Measurements from ENCODE around the gene SELENOK. TPM values are rescaled to one million over a fixed set of nuclear protein-coding genes. Genes with fewer than 3 reads are reported as not detected.
"Not testable (repeated sequence)": the region's sequence is repeated elsewhere in the genome, so short reads cannot be mapped to it uniquely, and the experiment has no call there.

SELENOK gene
- polyA plus RNA-seq (ENCODE audit: insufficient read length in 10 of 10): 10 to 100 TPM; 37.3 to 54.0 (median 45.1) TPM
- long read RNA-seq, donor 1, transcript SELENOK-204 (5 exons, 1,633 nt): major isoform, 39 of 62 reads
- long read RNA-seq, donor 1, partial matches to known transcripts: 22 of 62 reads
- long read RNA-seq, donor 1, other reads (novel, unspliced or antisense): 0 of 62 reads
- long read RNA-seq, donor 2, transcript SELENOK-204 (5 exons, 1,633 nt): major isoform, 23 of 30 reads
- long read RNA-seq, donor 2, partial matches to known transcripts: 5 of 30 reads
- long read RNA-seq, donor 2, other reads (novel, unspliced or antisense): 0 of 30 reads
- long read RNA-seq, donor 3: 0 reads
- long read RNA-seq, donor 4, transcript SELENOK-204 (5 exons, 1,633 nt): major isoform, 24 of 25 reads
- long read RNA-seq, donor 4, partial matches to known transcripts: 0 of 25 reads
- long read RNA-seq, donor 4, other reads (novel, unspliced or antisense): 0 of 25 reads
- long read RNA-seq, donor 5, transcript SELENOK-204 (5 exons, 1,633 nt): major isoform, 34 of 56 reads
- long read RNA-seq, donor 5, partial matches to known transcripts: 17 of 56 reads
- long read RNA-seq, donor 5, other reads (novel, unspliced or antisense): 0 of 56 reads
- long read RNA-seq, donor 6, transcript SELENOK-204 (5 exons, 1,633 nt): major isoform, 34 of 48 reads
- long read RNA-seq, donor 6, partial matches to known transcripts: 11 of 48 reads
- long read RNA-seq, donor 6, other reads (novel, unspliced or antisense): 0 of 48 reads
- long read RNA-seq, donor 7, transcript SELENOK-204 (5 exons, 1,633 nt): major isoform, 32 of 35 reads
- long read RNA-seq, donor 7, partial matches to known transcripts: 0 of 35 reads
- long read RNA-seq, donor 7, other reads (novel, unspliced or antisense): 0 of 35 reads
- long read RNA-seq, donor 8, transcript SELENOK-204 (5 exons, 1,633 nt): major isoform, 18 of 18 reads
- long read RNA-seq, donor 8, partial matches to known transcripts: 0 of 18 reads
- long read RNA-seq, donor 8, other reads (novel, unspliced or antisense): 0 of 18 reads
- long read RNA-seq, donor 9, partial matches to known transcripts: 0 of 5 reads
- long read RNA-seq, donor 9, other reads (novel, unspliced or antisense): 0 of 5 reads

DNA sequence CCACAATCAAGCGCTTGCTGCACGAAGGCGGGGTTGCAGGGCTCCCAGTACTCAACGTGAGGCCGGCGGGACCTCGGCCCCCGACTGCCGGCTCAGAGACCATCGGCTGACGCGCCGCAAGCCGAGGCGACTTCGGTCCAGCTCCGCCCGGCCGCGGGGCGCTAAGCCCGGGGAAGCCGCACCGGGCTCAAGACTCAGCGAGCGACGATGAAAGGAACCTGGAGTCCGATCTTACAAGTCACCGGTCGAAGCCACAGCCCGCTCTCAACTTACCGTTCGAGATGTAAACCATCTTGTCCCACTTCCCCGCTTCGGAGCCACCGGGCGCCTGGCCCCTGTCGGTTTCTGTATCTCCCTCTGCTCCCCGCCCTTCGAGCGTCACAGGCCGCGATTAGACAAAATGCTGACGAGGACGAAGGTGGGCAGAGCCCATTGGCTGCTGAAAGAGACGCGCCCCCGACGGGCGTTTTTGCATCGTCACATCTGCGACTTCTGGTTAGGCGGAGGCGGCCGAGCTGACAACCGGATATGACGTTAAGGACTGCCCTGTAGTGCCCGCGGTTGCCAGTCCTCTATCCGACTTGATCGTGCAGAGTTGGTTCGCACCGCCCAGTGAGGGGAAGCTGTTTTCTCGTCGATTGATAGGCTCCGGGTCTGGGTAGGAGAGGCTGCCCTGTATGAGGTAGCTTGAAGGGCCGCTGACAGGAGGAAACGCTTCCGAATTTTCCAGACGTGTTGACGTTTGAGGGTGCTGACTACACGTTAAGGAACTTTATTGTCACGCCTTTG, at the start of gene SELENOK:
Gene SELENOK, minus strand, starts transcription at position 363 of the 789 bp plus-strand sequence.
- DNase-seq: peak; percentile 99

DNA sequence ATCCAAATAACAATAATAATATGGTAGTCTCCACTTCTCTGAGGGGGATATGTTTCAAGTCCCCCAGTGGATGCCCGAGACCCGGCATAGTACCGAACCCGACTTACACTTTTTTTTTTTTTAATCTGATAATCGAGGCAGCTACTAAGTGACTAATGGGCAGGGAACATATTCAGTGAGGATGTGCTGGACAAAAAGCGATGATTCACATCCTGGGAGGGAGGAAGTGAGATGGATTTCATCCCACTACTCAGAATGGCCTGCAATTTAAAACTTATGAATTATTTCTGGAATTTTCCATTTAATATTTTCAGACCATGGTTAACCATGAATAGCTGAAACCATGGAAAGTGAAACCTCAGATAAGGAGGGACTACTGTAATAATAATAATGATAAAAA, 49.5 kb upstream of the SELENOK start:
- DNase-seq: no peak

DNA sequence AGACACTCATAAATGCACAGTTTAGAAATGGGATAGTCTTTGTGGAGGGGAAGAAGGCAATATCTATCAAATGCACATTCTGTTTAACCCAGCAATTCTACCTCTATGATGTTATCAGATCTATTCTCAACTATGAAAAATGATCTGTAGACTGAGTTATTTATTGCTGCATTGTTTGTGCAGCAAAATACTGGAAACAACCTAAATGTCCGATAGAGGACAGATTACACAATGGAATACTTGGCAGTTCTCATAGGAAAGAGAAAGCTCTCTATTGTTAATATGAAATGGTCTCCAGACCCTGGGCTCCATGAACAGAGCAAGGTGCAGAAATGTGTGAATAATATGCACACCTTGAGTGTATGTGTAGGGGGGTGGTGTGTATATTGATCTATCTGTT, 49.0 kb upstream of the SELENOK start:
- DNase-seq: no peak

DNA sequence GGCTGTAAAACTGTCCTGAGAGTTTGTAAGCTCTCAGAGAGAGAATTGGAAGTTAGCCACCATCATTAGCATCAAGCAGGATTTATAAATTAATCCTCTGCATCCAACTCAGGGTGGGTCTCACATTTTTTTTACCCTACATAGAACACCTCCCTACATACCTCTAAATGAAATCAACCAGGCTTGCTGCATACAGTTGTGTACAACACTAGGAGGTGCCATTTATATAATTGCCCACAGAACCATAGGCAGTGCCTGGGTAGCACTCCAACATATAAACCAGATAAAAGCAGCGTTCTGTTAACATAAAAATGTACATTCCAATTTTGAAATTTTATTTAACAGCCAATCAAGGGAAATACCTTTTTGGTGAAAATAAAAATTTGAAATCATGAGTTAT, 48.2 kb upstream of the SELENOK start:
- no peak for DNase-seq

DNA sequence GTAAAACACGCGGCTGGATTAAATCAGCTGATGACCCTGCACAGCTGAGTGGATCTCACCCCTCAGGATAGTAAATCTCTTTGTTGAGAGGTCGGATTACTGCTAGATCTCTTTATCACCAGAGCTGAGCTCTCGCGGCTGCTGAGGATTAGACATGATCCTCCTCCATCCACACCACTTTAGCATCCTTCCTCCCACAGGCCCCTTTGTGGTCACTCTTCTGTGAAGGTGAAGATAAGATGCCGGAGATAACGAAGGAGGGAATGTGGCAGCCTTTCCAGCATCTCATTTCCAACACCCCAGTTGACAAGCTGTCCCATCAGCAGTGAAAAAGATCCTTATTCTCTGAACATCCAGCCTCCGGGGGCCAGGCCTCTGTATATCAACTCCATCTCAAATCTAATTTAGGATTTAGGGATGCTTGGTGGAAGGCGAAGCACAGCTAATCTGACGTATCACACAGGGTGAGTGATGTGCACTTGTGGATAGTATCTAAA, 47.5 kb upstream of the SELENOK start:
- no peak for DNase-seq

DNA sequence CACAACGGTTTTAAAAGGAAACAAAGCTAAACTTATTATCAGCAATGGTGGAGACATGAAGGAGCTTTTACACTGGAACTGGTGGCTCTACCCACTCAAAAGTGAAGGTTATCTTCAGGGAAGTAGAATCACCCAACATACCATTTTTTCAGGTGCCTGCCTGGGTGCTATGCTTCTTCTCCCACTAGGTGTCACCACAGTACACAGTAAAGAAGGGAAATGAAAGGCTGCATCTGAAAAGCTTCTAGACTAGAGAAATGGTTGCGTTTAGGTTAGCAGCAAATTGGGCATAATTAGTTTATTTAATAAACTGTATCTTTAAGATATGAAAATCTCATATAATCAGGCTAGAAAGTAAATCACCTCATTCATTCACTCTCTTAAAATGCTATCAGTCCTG, 47.0 kb upstream of the SELENOK start:
- peak; percentile 36 to 62 (median 39) for DNase-seq

GRCh38 chr3:53936347-53936746, 44.7 kb upstream of the SELENOK start:
- no peak for DNase-seq

DNA sequence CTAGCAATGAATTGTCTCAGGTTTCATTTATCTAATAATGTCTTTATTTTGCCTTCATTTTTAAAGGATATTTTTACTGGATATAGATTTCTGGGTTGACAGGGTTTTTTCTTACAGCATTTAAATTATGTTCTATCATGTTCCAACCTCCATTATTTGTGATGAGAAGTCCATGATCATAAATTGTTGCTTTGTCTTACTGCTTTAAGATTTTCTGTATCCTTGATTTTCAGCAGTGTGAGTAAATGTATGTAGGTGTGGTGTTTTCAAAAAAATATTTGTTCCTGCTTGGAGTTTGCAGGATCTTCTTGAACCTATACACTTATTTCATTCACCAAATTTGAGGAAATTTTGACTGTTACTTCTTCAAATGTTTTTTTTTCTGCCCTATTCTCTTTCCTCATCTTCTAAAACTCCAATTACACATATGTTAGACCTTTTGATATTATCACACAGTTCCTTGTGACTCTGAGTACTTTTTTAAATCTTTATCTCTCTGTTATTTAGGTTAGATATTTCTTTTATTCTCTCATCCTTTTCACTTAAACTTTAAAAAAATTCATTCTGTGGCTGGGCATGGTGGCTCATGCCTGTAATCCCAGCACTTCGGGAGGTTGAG, 43.7 kb upstream of the SELENOK start:
- no peak for DNase-seq

DNA sequence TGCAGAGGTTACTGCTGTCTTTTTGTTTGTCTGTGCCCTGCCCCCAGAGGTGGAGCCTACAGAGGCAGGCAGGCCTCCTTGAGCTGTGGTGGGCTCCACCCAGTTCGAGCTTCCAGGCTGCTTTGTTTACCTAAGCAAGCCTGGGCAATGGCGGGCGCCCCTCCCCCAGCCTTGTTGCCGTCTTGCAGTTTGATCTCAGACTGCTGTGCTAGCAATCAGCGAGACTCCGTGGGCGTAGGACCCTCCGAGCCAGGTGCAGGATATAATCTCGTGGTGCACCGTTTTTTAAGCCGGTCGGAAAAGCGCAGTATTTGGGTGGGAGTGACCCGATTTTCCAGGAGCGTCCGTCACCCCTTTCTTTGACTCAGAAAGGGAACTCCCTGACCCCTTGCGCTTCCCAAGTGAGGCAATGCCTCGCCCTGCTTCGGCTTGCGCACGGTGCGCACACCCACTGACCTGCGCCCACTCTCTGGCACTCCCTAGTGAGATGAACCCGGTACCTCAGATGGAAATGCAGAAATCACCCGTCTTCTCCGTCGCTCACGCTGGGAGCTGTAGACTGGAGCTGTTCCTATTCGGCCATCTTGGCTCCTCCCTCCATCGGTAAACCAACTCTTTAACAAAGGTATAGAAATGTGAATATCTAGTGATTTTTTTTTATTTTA, 35.7 kb upstream of the SELENOK start:
- DNase-seq: not testable (repeated sequence)

DNA sequence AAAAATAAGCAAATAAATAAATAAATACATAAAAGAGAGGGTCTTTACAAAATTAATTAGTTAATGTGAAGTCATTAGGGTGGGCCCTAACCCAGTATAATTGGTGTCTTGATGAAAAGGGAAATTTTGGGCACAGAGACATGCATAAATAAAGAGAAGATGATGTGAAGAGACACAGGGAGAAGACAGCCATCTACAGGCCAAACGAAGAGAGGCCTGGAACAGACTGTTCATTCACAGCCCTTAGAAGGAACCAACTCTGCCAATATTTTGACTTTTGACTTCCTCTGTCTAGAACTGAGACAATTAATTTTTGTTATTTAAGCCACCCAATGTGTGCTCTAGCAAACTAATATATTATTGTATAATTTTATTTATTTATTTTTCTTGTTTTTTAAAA, 29.6 kb upstream of the SELENOK start:
- no peak for DNase-seq

- no peak for DNase-seq
Measured at GRCh38 chr3:53919741-53920140, 28.1 kb upstream of the SELENOK start.

- DNase-seq: no peak
Measured at GRCh38 chr3:53913401-53913800, 21.7 kb upstream of the SELENOK start.

DNA sequence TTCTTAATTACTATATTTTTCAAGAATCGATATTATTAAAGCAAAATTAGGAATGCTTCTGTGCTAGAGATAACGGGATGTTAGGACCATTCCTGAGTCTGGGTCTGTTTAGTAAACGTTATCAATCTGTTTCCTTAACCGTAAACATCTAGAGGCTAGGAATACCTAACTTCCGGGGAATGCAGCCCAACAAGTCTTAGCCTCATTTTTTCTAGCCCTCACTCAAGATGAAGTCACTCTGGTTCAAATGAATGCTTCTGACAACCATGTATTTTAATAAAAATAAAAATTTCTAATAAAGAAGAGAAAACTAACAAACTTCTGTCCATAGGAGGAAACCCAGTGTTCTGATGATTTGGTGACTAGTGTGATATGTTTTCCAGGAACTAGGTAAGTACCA, 11.1 kb upstream of the SELENOK start:
- no peak for DNase-seq

- DNase-seq: no peak
Measured at GRCh38 chr3:53902067-53902466, 10.4 kb upstream of the SELENOK start.

GRCh38 chr3:53900666-53901331, 9.1 kb upstream of the SELENOK start:
- DNase-seq: no peak

DNA sequence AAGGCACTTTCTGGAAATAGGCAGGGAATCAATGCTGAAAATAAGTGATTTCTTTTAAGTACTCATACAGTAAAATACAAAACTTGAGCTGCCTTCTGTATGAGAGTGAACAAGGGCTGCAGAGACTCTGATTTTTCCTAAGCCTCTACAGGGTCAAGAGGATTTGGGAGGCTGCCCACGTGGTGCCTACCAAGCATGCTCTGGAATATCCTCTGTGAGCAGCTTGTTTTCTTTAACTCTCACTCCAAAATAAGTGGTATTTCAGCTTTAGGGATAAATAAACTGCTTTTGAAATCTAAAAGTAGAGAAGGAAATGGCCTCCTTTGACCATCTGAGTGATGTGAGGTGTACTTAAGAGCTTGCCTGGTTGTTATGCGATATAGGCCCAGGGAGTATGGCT, 8.1 kb upstream of the SELENOK start:
- DNase-seq: no peak

DNA sequence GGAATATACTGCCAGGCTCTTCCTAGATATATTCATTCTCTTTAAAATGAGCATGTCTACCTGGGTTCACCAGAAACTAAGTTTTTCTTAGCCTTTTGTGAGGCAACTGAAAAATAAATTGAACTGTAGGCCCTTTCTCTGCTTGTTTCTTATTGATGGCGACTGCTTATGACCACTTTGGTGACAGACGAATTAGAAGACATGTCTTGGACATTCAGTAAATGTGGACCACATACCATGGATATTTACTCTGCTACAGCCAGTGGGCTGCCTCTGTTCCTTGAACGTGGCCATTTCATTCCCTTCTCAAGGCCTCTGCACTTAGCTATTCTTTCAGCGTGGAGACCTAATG, 603 bp upstream of the SELENOK start:
- no peak for DNase-seq

GRCh38 chr3:53890726-53891475, 758 bp downstream of the SELENOK start:
- peak in 1 of 3 donors; percentile 31 for DNase-seq

- no peak for DNase-seq
Measured at GRCh38 chr3:53888232-53888631, 3.4 kb downstream of the SELENOK start.

Data from muscle of back (tissue), 13 donors.